ENCODE data around the gene PHRF1.

The PHRF1 gene

GRCh38 chr11:656866-657265 lies 80.6 kb downstream of the PHRF1 start:
- DNase-seq (ENCODE audit: low read depth): no peak

- DNase-seq (ENCODE audit: low read depth): no peak
Observed at GRCh38 chr11:657691-658126, 81.4 kb downstream of the PHRF1 start.

- no peak for DNase-seq (ENCODE audit: low read depth)
Observed at GRCh38 chr11:659532-660085, 83.3 kb downstream of the PHRF1 start.

GRCh38 chr11:660281-660680 lies 84.0 kb downstream of the PHRF1 start:
- no peak for DNase-seq (ENCODE audit: low read depth)

- DNase-seq (ENCODE audit: low read depth): no peak
Observed at GRCh38 chr11:660681-661444, 84.6 kb downstream of the PHRF1 start.
